HG02938 (cell line): ENCODE data around the gene SNX2.
"Not testable (repeated sequence)": the region's sequence is repeated elsewhere in the genome, so short reads cannot be mapped to it uniquely, and the experiment has no call there.

Experiments
- ATAC-seq: cut with Tn5 transposase; IDR thresholded peaks from one replicate; pipeline ENCODE4 v1.9.1; 2021; ENCODE audit warnings: mild to moderate bottlenecking, moderate library complexity; ENCODE audit not compliant: unreplicated experiment

The SNX2 gene, protein sequence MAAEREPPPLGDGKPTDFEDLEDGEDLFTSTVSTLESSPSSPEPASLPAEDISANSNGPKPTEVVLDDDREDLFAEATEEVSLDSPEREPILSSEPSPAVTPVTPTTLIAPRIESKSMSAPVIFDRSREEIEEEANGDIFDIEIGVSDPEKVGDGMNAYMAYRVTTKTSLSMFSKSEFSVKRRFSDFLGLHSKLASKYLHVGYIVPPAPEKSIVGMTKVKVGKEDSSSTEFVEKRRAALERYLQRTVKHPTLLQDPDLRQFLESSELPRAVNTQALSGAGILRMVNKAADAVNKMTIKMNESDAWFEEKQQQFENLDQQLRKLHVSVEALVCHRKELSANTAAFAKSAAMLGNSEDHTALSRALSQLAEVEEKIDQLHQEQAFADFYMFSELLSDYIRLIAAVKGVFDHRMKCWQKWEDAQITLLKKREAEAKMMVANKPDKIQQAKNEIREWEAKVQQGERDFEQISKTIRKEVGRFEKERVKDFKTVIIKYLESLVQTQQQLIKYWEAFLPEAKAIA

DNA sequence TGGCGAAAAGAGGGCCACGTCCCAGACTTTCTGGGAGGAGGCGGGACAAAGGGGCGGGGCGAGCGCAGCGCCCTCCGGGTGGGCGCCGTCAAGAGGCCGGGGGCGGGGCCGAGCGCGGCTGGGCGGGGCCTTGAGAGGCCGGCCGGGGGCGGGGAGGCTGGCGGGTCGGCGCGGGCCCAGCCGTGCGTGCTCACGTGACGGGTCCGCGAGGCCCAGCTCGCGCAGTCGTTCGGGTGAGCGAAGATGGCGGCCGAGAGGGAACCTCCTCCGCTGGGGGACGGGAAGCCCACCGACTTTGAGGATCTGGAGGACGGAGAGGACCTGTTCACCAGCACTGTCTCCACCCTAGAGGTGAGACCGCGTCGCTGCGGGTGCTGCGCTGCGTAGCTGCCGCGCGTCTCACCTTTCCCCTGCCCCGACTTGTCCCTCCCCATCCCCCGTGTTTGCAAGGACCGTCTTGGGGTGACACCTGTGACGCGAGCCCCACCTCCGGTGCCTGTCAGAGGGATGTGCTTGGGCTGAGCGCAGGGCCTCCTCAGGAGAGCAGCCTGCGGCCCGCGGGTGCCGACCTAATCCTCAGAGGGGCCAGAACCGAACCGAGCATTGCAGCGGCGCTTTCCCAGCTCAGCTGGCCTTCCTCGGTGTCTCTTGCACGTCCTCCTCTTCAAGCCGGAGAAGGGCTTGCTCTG, at the start of gene SNX2:
Gene SNX2 (plus strand): TSS at position 220 of the 689 bp plus-strand sequence. CDS start 24 bp downstream, at position 244.
- peak; percentile 83 for ATAC-seq

DNA sequence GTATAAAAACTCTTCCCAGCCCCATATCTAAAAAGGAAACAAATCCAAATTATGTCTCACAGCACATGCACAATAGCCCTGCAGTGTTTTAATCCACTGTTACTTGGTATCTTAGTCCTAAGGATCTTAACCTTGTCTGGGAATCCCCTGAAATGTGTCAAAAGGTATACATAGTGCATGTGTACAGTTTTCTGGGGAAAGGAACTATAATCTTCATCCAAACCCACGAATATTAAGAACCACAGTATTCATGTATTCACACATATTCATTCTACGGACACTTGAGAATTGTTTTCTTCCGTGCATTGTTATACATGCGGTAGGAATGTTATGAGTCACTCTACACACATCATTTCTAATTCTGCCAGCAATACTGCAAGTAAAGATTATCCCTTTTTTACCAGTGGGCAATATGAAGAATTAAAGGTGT, 47.8 kb upstream of the SNX2 start:
- ATAC-seq: peak; percentile 44

DNA sequence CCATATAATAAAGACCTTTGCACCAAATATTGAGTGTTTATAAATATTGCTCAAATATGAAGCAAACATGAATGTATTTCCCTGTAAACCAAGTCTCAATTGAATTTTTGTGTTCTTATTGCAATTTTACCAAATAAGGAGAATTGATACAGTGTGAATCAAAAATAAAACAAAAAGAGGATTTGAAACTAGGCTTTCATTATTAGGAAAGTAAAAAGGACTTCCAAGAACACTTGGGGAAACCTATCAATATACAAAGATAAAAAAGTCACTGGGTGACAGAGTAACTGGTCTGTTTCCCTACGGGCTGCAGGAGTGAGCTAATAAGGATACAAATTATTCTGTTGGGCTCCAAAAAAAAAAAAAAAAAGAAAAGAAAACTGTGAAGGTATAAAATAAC, 44.8 kb upstream of the SNX2 start:
- ATAC-seq: no peak

DNA sequence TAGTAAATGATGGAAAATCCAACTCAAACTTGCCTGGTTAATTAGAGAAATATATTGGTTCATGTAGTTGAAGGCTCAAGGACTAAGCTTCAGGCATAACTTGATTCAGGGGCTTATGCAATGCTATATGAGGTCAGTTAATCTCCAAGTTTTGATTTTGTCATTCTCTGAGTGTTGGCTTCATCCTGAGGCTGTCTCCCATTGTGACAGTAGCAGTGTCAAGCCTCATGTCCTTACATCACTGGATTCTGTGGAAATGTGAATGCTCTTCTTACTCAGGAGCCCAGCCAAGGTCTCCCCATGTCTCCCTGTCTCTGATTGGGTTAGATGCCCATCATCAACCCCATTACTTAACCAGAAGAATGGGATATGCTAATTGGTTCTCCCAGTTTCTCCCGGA, 44.4 kb upstream of the SNX2 start:
- no peak for ATAC-seq

DNA sequence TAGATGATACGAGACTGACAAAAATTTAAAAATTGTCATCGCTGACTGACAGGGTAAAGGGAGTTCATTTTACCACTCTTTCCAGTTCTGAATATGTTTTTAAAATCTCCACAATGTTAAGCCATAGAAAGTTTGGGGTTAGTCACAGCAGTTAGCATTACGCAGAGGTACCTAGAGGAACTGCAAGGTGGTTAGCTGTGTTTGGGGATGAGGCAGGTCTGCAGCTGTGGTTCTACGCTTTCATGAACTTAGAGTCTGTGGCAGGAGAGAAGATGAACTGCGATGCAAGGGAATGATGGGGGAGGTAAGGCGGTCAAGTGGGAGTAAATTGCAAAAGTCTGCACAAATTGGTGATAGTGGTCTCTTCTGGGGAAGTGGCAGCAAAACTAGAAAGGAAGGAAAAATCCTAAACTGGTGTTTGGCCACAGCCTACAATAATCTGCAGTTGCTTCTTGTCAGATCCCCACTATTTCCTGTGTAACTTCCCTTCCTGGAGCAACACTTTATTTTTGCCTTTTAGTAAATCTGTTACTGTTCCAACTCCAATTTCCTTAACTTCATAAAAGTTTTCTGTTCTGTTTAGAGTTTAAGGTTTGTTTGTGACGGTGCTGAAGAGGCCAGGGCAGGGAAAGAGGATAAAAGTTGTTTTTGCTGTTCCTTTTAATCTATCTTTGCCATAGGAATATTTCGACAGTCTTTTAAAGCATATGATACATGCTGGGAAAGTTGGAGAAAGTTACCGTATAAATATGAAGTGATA, 38.6 kb upstream of the SNX2 start:
- peak; percentile 85 for ATAC-seq

DNA sequence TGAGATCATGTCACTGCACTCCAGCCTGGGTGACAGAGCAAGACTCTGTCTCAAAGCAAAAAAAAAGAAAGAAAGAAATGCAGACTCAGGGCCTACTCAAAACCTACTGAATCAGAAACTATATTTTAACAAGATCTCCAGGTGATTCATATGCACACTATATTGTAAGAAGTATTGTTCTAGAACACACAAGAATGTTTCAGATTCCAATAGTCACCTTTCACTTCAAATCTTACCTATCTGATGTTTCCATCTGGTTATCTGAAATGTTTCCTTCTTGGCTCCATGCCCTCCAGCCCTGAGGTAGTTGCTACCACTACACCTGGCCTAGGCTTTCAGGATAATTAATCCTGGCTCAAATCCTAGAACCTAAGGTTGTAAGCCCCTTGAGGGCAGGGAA, 36.8 kb upstream of the SNX2 start:
- no peak for ATAC-seq

DNA sequence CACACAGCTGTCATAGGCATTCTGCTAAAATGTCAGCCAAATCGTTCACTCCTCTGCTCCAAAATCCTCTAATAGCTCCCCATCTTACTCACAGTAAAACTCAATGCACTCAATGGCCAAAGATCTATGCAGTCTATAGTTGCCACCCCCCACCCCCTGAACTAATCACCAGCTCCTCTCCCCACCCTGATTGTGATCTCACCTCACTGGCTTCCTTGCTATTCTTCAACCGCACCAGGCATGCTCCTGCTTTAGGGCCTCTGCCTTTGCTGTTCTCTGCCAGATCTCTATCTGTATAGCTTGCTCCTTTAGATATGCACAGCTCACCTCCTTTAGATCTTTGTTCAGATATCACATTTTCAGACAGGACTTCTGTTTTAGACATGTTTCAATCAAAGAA, 33.2 kb upstream of the SNX2 start:
- ATAC-seq: no peak

DNA sequence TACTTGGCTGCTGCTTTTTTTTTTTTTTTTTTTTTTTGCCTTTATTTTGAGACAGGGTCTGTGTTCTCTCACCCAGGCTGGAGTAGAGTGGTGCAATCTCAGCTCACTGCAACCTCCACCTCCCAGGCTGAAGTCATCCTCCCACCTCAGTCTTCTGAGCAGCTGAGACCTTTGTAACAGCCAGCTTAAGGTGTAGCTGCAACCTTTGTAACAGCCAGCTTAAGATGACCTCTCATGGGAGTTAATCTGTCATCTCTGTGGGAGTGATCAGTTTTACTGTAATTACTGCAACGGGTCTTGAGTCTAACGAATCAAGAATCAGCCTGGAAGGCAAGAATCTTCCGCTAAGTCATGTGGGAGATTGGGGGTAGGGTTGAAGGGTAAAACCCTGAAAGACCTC, 31.6 kb upstream of the SNX2 start:
- no peak for ATAC-seq

DNA sequence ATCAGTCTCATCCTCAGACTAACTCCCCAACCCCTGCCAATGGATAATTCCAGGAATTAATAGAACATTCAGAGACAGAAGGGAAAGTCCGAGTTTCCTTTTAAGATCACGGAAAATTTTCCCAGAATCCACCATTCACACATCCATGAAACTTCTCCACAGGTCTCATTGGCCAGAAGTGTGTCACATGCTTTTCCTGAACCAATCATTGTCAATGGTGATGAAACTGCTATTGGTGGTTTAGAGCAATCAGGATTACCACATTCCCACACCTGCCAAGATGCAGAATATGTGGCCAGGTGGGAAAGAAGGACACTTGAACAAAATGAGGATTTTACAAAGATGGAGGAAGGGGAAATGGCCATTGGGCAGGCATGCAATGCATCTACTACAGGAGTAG, 29.3 kb upstream of the SNX2 start:
- no peak for ATAC-seq

DNA sequence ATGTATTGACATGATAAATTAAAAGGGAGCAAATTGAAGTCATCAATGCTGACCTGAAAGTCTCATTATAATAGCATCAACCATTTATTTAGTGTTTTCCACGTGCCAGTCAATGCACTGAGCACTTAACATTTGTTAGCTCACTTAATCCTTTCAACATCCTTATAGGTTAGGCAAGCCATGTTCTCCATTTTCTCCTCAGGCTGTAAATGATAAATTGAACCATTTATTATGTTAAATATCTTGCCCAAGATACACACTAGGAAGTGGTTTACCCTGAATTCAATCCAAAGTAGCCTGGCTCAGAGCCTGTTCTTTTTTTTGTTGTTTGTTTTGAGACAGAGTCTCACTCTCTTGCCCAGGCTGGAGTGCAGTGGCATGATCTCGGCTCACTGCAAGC, 25.0 kb upstream of the SNX2 start:
- ATAC-seq: no peak

DNA sequence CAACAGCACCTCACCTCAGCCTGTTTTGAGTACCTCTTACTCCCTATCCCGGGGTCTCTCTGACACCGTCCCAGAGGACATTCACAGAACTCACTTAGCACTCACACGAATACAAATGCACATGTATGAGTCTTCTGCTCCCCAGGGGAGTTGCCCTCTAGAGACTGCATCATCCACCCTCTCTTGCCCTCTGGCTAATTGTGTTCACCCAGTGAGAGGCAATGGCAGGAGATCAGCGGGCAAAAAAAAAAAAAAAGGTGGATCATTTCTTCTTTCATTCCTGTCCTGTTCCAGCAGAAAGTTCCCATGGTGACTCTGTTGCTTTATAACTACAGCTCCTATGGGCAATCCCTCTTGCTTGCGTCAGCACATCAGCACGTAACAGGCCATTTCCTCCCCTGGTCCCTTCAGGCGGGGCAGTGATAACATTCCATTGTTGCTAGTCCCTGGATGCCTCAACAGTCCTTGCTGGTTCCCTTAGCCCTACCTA, 23.5 kb upstream of the SNX2 start:
- no peak for ATAC-seq

DNA sequence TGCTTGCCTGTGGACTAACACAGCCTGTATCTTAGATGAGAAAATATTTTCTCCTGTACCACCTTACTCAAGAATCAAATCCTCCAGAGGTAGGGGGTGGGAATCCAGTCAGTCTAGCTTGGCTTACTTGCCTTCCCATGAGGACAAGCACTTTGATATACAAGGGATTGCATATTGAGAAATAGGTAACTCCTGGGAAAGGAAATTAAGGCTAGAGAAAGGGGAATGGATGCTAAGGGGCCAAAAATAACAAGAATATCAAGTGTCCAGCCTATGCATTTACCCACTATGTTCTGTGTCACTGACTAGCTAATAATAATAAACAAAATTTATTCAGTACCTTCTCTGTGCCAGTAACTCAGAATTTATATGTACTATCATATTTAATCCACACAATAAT, 21.4 kb upstream of the SNX2 start:
- ATAC-seq: no peak

DNA sequence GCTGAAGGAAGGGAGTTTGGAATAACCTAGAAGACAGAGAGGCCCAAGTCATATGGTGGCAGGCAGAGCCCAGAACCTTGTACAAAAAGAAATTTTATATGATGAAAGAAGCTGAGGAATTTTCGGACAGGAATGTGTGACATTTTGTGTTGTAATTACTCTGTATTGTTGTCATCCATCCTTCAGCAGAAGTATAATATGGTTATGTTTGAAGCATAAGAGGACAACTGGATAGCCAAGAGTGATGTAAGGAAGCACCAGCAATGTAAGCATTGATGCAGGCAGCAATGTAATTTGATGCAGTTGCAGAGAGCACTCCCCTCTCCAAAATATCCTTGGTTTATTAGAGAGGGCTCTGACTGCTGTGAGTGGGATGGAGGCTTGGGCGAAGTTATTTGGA, 19.1 kb upstream of the SNX2 start:
- no peak for ATAC-seq

DNA sequence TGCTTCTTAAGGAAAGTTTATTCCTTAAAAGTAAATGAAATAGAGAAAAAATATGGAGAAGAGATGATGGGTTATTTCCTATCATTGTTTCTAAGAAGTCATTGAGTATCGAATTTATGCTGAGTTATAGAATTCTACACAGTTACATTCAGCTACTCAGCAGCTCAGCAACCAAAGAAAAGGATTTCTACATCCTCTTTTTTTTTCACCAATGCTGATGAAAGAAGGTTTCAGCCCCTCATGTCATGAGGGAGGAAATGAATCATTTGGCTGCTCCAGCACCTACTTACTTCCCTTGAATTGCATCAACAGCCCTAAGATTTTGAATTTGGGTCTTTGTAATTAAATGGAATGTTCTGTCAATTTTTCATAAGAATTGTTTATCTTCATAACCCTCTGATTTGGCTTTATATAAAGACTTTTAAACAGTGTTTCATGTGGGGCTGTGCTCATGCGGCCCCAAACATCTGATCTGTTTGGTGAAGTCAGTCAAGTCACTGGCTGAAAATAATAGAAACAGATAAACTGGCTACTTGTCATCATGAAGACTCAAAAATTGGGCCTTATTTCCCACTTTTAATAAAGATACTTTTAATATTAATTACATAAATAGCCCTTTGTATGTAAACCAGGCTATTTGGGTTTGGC, 18.5 kb upstream of the SNX2 start:
- ATAC-seq: peak; percentile 80

DNA sequence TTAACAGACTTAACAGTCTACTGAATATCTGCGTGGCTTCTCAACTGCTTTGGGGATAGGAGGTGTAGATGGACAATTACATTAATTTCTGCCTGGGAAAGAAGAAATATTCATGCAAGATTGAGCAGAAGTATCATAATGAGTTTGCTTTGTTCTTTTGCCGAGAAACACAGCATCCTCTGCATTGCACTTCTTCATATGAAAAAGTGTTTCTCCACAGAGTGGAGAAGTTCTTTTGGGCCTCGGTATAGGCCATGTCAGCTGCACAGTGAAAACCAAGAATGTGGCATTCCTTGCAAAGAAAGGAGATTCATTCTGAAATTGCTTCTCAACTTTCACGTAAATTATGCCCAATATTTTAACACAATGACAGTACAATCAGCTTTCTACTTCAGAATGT, 17.6 kb upstream of the SNX2 start:
- ATAC-seq: no peak

DNA sequence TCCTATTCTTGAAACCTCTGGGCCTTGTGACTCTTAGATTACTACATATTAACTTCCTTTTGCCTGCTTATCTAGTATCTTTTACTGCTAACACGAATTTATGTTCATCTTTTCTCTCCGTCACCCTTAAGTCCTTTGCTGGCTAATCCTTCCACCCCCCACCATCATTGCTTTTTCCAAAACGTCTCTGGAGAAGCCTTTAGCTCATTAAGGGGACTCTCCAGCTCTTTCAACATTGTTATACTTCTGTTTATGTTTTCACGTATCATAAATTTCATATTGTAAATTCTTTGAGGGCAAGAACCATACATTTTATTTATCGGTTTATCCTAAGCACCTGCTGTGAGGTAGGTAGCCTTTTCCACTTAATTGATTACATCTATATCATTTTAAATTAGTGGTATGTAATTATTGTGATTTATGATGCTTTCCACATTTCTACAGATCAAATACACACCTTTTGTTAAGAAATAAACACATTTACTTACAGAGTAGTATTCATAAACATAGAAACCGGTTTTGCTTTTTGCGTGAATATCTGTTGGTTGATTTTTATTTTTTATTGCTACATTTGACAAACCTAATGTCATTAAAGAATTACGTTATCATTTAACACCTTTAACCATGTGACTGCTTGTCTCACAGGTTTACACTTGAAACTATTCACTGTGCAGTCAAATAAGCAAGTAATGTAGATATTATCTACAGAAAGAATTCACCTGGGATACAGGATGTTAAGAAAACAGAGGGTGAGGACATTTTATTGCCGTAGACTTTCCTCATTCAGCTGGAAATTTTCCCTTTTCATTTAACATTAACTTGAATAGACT, 15.4 kb upstream of the SNX2 start:
- ATAC-seq: no peak

DNA sequence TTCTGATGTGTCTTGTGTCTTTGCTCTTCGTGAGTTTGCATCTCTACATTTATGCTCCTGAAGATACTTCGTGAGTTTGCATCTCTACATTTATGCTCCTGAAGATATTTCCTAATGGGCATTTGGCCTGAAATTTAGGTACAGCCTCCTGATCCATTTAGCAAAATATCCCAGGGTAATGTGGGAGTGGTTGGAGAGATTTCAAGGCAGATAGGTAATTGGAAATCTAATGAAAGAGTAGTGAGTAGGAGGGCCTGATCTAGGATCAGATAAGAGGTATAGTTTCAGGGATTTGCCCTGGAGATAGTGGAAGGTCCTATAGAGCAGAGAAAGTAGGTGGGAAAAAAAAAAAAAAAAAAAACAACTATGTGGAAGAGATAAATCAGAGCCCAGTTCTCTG, 14.6 kb upstream of the SNX2 start:
- ATAC-seq: no peak

DNA sequence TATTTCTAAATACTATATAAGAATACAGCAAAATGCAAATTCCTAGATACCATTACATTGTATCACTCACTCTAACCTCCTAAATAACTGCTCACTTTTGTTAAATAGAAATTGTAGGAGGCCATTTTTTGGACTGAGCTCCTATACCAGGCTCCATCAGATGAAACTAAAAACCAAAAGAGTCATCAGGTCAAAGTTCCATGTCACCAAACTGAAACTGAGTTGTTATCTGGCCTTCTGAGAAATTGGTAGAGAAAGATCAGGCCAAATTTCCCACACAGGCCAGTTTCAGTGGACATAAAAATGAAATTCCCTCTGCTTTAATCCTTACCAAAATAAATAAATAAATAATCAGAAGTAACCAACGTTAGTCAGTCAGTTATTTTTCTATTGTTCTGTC, 13.8 kb upstream of the SNX2 start:
- ATAC-seq: no peak

DNA sequence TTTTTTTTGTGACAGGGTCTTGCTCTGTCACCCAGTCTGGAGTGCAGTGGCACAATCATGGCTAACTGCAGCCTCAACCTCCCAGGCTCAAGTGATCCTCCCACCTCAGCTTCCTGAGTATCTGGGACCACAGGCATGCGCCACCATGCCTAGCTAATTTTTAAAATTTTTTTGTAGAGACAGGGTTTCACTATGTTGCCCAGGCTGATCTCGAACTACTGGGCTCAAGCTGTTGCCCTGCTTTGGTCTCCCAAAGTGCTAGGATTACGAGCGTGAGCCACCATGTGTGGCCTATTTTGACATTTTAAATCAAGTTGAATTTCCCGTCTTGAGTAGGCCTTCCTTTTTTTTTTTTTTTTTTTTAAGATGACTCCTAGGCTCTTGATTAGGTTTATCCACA, 13.0 kb upstream of the SNX2 start:
- ATAC-seq: not testable (repeated sequence)

DNA sequence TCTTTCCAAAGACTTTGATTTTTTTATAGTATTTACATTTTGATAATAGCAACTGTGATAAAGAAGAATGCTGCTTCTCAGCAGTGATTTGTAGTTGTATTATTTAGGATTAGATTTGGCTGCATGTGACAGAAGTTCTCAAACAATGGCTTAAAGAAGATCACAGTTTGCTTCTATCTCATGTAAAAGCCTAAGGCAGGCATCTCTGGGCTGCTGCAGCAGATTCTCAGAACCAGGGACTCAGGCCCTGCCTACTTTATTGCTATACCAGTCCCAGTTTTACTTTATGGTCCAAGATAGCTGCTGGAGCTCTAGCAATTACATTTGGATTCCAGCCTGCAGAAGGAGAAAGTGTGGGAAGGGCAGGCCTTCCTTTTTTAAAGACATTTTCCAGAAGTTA, 8.8 kb upstream of the SNX2 start:
- no peak for ATAC-seq
